Measurements from ENCODE around the gene PWP2.
"Not testable (repeated sequence)": the region's sequence is repeated elsewhere in the genome, so short reads cannot be mapped to it uniquely, and the experiment has no call there.

DNA sequence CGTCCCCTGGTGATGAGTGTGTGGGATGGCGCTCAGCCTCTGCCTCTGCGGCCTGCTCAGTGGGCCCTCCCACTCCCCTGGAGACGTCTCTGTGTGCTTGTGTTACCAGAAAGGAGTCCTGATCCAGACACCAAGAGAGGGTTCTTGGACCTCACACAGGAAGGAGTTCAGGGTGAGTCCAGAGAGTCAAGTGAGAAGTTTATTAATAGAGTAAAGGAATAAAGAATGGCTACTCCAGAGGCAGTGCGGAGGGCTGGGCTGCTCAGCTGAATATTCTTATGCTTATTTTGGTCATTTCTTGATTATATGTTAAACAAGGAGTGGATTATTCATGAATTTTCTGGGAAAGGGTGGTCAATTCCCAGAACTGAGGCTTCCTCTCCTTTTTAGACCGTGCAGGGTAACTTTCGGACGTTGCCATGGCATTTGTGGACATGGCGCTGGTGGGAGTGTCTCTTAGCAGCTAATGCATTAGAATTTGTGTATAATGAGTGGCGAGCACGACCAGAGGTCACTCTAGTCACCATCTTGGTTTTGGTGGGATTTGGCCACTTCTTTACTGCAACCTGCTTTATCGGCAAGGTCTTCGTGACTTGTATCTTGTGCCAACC lies 64.9 kb downstream of the PWP2 start:
- TF ChIP-seq CTCF (IDR thresholded peaks at IDR 0.05 in 2 of 3, conservative IDR thresholded peaks at IDR 0.05 in 1 of 3; ENCODE audit: control insufficient read depth in 2 of 3, extremely low read depth in 1 of 3, insufficient read depth in 1 of 3, low read depth in 3 of 3, low read length in 3 of 3); CREB1 (IDR thresholded peaks at IDR 0.05; ENCODE audit: low read depth); JUND (IDR thresholded peaks at IDR 0.05; ENCODE audit: low read depth, low read length); HDAC6 (IDR thresholded peaks at IDR 0.05; ENCODE audit: unreplicated experiment); RFX5 (IDR thresholded peaks at IDR 0.05; ENCODE audit: low read depth, low read length); GATAD2B (conservative IDR thresholded peaks at IDR 0.05; ENCODE audit: low read depth); PKNOX1 (IDR thresholded peaks at IDR 0.05); RCOR1 (conservative IDR thresholded peaks at IDR 0.05; ENCODE audit: low read depth, low read length); SMAD1 (IDR thresholded peaks at IDR 0.05; ENCODE audit: low read depth, partially characterized antibody): not testable (repeated sequence)
- TF ChIP-seq, protein P1, sequence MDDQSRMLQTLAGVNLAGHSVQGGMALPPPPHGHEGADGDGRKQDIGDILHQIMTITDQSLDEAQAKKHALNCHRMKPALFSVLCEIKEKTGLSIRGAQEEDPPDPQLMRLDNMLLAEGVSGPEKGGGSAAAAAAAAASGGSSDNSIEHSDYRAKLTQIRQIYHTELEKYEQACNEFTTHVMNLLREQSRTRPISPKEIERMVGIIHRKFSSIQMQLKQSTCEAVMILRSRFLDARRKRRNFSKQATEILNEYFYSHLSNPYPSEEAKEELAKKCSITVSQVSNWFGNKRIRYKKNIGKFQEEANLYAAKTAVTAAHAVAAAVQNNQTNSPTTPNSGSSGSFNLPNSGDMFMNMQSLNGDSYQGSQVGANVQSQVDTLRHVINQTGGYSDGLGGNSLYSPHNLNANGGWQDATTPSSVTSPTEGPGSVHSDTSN (IDR thresholded peaks at IDR 0.05; ENCODE audit: insufficient replicate concordance, low read depth, low read length): not testable (repeated sequence)
